SH-SY5Y (cell line): Measurements from ENCODE around the gene MACROH2A1.

Source experiments
- GATA2 ChIP-seq: IDR thresholded peaks from 2 replicates; pipeline ENCODE4 v1.6.1; 2011; ENCODE audit warnings: mild to moderate bottlenecking, low read depth, low read length
- GATA3 ChIP-seq: IDR thresholded peaks from 2 replicates; pipeline ENCODE4 v1.6.1; 2011; ENCODE audit warnings: low read depth, mild to moderate bottlenecking, low read length, moderate library complexity

The MACROH2A1 gene

GRCh38 chr5:135383803-135384495 lies 15.1 kb downstream of the MACROH2A1 start:
- TF ChIP-seq GATA3: no peak
- TF ChIP-seq GATA2: no peak

- TF ChIP-seq GATA3: no peak
- no peak for TF ChIP-seq GATA2
Measured at GRCh38 chr5:135382981-135383380, 16.1 kb downstream of the MACROH2A1 start.

DNA sequence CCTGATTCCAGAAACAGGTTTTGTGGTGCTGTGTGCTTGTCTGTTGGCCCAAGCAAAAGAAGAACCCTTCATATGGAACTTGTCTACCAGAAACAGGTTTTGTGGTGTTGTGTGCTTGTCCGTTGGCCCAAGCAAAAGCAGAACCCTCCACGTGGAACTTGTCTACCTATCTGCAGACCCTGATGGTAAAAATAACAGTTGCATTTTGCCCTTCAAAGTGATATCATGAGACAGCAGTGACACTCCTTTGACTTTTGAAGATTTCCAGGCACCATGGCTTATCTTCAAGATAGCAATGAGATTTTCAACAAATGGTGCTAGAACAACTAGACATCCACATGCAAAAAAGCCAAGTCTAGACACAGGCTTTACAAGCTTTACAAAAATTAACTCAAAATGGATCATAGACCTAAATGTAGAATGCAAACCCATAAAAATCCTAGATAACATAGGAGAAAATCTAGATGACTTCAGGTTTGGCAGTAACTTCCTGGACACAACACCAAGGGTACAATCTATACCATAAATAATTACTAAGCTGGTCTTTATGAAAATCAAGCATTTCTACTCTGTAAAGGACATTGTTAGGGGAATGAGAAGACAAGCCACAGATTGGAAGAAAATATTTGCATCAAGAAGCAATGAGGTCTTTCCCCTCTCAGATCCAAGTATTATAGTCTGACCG lies 16.8 kb downstream of the MACROH2A1 start:
- TF ChIP-seq GATA3 (no peak), GATA2 (no peak)

GRCh38 chr5:135379046-135379654 lies 19.9 kb downstream of the MACROH2A1 start:
- TF ChIP-seq GATA2: no peak
- no peak for TF ChIP-seq GATA3

- TF ChIP-seq GATA3: no peak
- no peak for TF ChIP-seq GATA2
Measured at GRCh38 chr5:135377751-135378680, 21.0 kb downstream of the MACROH2A1 start.

- TF ChIP-seq GATA3 (no peak), GATA2 (no peak)
Measured at GRCh38 chr5:135376961-135377624, 21.9 kb downstream of the MACROH2A1 start.

GRCh38 chr5:135375040-135375793 lies 23.8 kb downstream of the MACROH2A1 start:
- TF ChIP-seq GATA2 (no peak), GATA3 (no peak)

DNA sequence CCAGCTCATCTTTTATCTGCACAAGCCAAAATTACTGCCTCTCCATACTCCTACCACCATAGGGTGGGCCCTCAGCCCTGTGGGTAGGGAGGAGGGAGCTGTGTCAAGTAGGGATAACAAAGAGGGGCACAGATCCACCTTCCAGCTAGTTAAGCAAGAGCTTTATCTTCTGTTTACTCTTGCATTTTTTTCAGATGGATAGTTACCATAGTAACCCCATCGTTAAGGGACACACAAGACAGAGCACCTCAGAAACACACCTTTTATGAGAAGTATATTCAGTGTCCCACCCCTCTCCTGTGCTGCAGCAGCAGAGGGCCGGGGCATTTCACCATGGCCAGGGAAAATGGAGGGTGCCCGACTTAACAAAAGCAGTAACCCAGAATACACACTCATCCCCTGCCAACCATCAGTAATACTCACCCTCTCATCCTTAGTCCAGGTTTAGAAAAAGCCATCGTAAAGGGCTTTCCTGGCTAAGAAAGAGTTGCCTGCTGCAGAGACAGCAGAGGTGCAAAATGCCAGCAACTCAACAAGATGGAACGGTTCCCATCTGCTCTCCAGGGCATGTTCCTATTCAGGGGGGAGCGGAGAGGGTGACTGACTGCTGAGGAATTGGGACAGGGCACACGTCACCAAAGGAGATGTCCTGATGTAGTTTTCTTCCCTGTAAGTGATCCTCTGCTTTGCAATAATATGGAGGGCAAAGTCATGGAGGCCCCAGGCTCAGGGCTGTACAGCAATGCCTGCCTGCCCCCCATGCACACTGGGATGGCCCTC lies 25.1 kb downstream of the MACROH2A1 start:
- TF ChIP-seq GATA2: no peak
- no peak for TF ChIP-seq GATA3

GRCh38 chr5:135372654-135373381 lies 26.2 kb downstream of the MACROH2A1 start:
- TF ChIP-seq GATA3 (no peak), GATA2 (no peak)

DNA sequence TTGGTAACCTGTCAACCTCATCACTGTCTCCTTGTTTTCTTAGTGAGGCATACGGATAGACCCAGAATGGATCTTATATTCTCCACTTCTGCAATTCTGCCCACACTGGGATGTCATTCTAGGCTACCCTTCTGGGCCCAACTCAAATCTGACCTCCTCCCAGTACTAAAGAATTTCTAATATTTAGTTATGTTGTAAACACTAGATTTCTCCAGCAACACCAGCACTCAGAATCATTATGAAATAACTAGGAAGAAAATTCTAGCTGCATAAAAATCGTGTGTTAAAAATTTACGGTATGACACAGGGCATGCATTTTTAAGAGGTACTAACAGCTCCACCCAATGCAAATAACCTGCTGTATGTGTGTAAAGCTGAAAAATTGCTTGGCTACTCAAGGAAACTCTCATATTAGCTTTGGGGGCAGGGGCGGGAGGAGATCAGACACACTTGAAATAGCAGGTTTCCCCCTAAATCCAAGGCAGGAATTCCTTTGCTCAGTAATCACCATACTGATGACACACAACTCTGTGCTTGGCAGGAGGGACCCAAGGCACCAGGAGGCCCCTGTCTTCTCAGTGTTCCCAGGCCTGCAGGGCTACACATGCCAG lies 27.3 kb downstream of the MACROH2A1 start:
- TF ChIP-seq GATA3 (no peak), GATA2 (no peak)

DNA sequence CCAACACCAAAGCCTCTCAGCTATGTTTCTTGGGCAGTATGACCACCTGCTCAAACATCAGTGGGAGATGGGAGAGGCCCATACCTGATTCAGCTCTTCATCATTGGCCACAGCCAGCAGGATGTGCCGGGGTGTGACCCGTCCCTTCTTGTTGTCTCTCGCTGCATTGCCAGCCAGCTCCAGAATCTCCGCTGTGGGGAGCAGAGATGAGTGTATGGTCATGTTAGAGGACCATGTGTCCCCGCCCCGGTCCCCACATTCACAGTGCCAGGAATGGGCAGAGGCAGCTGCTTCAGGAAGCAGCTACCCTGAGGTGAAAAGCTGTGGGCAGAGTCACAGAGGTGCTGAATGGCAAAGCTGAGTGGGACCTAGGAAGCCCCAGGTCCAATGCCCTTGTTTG lies 29.1 kb downstream of the MACROH2A1 start:
- TF ChIP-seq GATA2 (no peak), GATA3 (no peak)
